Kidney epithelial cell (primary cell): ENCODE data around the gene RAD54L. TPM values are rescaled to one million over a fixed set of nuclear protein-coding genes. Genes with fewer than 3 reads are reported as not detected.
A peak's percentile ranks its signal among the peaks of the same experiment; 100 is the strongest.

ENCODE experiments used
- DNase-seq: peaks from one replicate; pipeline ENCODE4 v3.0.0-alpha.2; 2010; ENCODE audit warnings: low read depth
- H3K27me3 ChIP-seq: 2 replicates; pipeline ENCODE4 v1.6.0; 2011; ENCODE audit warnings: low read length; ENCODE audit not compliant: control insufficient read depth, insufficient read depth
- H3K36me3 ChIP-seq: 2 replicates; pipeline ENCODE4 v1.5.1; 2011; ENCODE audit warnings: low read length; ENCODE audit not compliant: control insufficient read depth, insufficient read depth
- H3K4me3 ChIP-seq: 2 replicates; pipeline ENCODE4 v1.5.1; 2011; ENCODE audit warnings: low read depth, mild to moderate bottlenecking, control low read depth, low read length
- total RNA-seq: library from RNA; depleted of rRNA; stranded (reverse); fragments of >200 nt; gene quantifications from 2 replicates; pipeline ENCODE4 v1.2.3, GENCODE V29; 2015
- TF ChIP-seq, protein P1 (sequence below): IDR thresholded peaks from 2 replicates; pipeline ENCODE4 v1.5.1; 2011; ENCODE audit warnings: mild to moderate bottlenecking, moderate library complexity, low read length, control low read depth, inconsistent platforms; ENCODE audit not compliant: insufficient read depth, poor library complexity, severe bottlenecking

The RAD54L gene
- total RNA-seq, 1 donor from 2014 or later = 6.1 TPM

GRCh38 chr1:46303038-46303871 lies 55.7 kb downstream of the RAD54L start, which contains the start of the genes LRRC41 and UQCRH:
LRRC41 (minus strand) TSS chr1:46303616; CDS start chr1:46303322, 294 bp downstream.
UQCRH (plus strand) TSS chr1:46303698; CDS start chr1:46303767, 69 bp downstream.
- TF ChIP-seq, protein P1, sequence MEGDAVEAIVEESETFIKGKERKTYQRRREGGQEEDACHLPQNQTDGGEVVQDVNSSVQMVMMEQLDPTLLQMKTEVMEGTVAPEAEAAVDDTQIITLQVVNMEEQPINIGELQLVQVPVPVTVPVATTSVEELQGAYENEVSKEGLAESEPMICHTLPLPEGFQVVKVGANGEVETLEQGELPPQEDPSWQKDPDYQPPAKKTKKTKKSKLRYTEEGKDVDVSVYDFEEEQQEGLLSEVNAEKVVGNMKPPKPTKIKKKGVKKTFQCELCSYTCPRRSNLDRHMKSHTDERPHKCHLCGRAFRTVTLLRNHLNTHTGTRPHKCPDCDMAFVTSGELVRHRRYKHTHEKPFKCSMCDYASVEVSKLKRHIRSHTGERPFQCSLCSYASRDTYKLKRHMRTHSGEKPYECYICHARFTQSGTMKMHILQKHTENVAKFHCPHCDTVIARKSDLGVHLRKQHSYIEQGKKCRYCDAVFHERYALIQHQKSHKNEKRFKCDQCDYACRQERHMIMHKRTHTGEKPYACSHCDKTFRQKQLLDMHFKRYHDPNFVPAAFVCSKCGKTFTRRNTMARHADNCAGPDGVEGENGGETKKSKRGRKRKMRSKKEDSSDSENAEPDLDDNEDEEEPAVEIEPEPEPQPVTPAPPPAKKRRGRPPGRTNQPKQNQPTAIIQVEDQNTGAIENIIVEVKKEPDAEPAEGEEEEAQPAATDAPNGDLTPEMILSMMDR = no peak
- Histone ChIP-seq H3K36me3 (no peaks in the 10 kb centered on the region), H3K4me3 (peak within 1 kb of the TSS; percentile 74), H3K27me3 (no peaks in the 10 kb centered on the region)
- peak; percentile 94 for DNase-seq

GRCh38 chr1:46303872-46304326 lies 56.3 kb downstream of the RAD54L start:
- peak overlapping the region; percentile 74 for H3K4me3 ChIP-seq
- no peak for DNase-seq
- no peaks in the 10 kb centered on the region for H3K36me3 ChIP-seq
- no peaks in the 10 kb centered on the region for H3K27me3 ChIP-seq
- TF ChIP-seq, protein P1 = no peak

GRCh38 chr1:46306159-46306530 lies 58.6 kb downstream of the RAD54L start:
- peaks cover 1% of the 10 kb centered on the region for H3K36me3 ChIP-seq
- TF ChIP-seq, protein P1 = no peak
- H3K4me3 ChIP-seq = no peak overlapping the region
- no peak for DNase-seq
- H3K27me3 ChIP-seq = no peaks in the 10 kb centered on the region

DNA sequence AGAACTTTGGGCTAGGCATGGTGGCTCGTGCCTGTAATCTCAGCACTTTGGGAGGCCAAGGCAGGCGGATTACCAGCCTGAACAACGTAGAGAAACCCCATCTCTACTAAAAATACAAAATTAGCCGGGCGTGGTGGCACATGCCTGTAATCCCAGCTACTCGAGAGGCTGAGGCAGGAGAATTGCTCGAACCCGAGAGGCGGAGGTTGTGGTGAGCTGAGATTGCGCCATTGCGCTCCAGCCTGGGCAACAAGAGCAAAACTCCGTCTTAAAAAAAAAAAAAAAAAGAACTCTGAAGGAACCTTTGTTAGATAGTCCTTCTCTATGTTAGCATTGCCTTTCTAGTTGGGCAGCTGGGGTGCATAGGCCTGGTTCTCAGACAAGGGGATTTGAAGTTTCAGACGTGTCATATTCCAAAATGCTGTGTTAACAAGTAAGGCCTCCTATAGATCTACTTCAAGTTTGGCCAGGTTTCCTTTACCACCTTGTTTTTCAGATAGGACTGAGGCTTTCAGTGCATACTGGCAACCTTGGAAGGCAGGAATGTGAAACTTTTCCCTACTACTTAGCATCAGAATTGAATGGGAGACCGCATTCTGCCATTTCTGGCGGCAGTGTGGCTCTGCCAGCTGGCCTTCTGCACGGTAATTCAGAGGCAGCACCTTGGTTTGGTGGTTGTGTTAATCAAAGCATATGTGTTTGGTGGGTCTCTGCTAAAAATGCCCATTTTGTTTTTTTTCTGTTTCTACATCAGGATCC lies 62.0 kb downstream of the RAD54L start:
- no peak overlapping the region for H3K4me3 ChIP-seq
- no peaks in the 10 kb centered on the region for H3K27me3 ChIP-seq
- no peak for DNase-seq
- H3K36me3 ChIP-seq = peaks cover 1% of the 10 kb centered on the region
- TF ChIP-seq, protein P1 = no peak

DNA sequence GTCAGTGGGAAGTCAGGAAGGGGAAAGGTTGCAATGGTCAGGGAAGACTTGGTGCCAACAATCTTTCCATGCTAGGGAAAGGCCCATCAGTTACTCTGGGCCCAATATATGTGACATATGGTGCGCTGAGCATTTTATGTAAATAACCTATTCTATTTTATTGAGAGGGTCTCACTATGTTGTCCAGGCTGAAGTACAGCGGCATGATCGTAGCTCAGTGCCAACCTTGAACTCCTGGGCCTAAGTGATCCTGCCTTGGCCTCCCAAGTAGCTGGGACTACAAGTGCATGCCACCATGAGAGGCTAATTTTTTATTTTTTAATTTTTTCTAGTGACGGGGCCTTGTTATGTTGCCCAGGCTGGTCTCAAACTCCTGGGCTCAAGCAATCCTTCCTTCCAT lies 62.8 kb downstream of the RAD54L start:
- DNase-seq = no peak
- TF ChIP-seq, protein P1 = no peak
- no peak overlapping the region for H3K4me3 ChIP-seq
- H3K36me3 ChIP-seq = peaks cover 1% of the 10 kb centered on the region
- H3K27me3 ChIP-seq = no peaks in the 10 kb centered on the region
